Body of pancreas (tissue), 4 donors: ENCODE results near the gene TBC1D28.
"Not testable (repeated sequence)": the region's sequence is repeated elsewhere in the genome, so short reads cannot be mapped to it uniquely, and the experiment has no call there.

Experiments
- CTCF ChIP-seq, 7 experiments: fragments of 450-650 bp in 4 of 7; fragments of 200-600 bp in 3 of 7; sonication (generic) in 3 of 7; IDR thresholded peaks; one replicate each; pipeline ENCODE4 v1.5.1; 2016 to 2019; ENCODE audit warnings: antibody characterized with exemption in 7 of 7
- POLR2A ChIP-seq, 3 donors: fragments of 450-650 bp; IDR thresholded peaks; one replicate each; pipeline ENCODE4 v1.6.1; 2016; ENCODE audit warnings: antibody characterized with exemption in 3 of 3, mild to moderate bottlenecking in 2 of 3

GRCh38 chr17:18624862-18625501, 19.2 kb downstream of the TBC1D28 start:
- TF ChIP-seq CTCF, POLR2A (IDR thresholded peaks at IDR 0.05): not testable (repeated sequence)
